Parathyroid adenoma (tissue), 2 donors: ENCODE data around the gene GABRA4.

ENCODE experiments used
- H2AFZ ChIP-seq: fragments of 300-600 bp; sonication (generic); one replicate; pipeline ENCODE4 v1.7.0; 2017; ENCODE audit warnings: antibody characterized with exemption, mild to moderate bottlenecking
- H3K27ac ChIP-seq: fragments of 300-600 bp; sonication (generic); one replicate; pipeline ENCODE4 v1.7.0; 2017
- H3K27me3 ChIP-seq: fragments of 300-600 bp; sonication (generic); one replicate; pipeline ENCODE4 v1.7.0; 2017; ENCODE audit warnings: low read length; ENCODE audit not compliant: control insufficient read depth, insufficient read depth
- H3K36me3 ChIP-seq: fragments of 300-600 bp; sonication (generic); one replicate; pipeline ENCODE4 v1.7.0; 2017; ENCODE audit warnings: low read length; ENCODE audit not compliant: control insufficient read depth, insufficient read depth
- H3K4me1 ChIP-seq: fragments of 300-600 bp; sonication (generic); one replicate; pipeline ENCODE4 v1.7.0; 2017; ENCODE audit warnings: control low read depth
- H3K4me2 ChIP-seq: fragments of 300-600 bp; sonication (generic); one replicate; pipeline ENCODE4 v1.7.0; 2017; ENCODE audit warnings: low read length
- H3K4me3 ChIP-seq: fragments of 300-600 bp; sonication (generic); one replicate; pipeline ENCODE4 v1.7.0; 2017; ENCODE audit warnings: low read depth, low read length
- H3K79me2 ChIP-seq: fragments of 300-600 bp; sonication (generic); one replicate; pipeline ENCODE4 v1.7.0; 2017; ENCODE audit warnings: control low read depth
- H3K9ac ChIP-seq: fragments of 300-600 bp; sonication (generic); one replicate; pipeline ENCODE4 v1.7.0; 2017; ENCODE audit warnings: mild to moderate bottlenecking
- H3K9me3 ChIP-seq: fragments of 300-600 bp; sonication (generic); one replicate; pipeline ENCODE4 v1.7.0; 2017; ENCODE audit warnings: low read length; ENCODE audit not compliant: control insufficient read depth
- CTCF ChIP-seq: fragments of 300-600 bp; sonication (generic); IDR thresholded peaks from one replicate; pipeline ENCODE4 v1.7.0; 2017; ENCODE audit warnings: antibody characterized with exemption, mild to moderate bottlenecking
- donor health status: primary hyperparathyroidism.

Gene GABRA4

GRCh38 chr4:46946919-46947536 lies 46.4 kb downstream of the GABRA4 start:
- Histone ChIP-seq H3K9ac (no peak overlapping the region), H2AFZ (no peak overlapping the region), H3K27ac (no peak overlapping the region), H3K27me3 (no peaks in the 10 kb centered on the region), H3K4me3 (no peak overlapping the region), H3K4me2 (no peak overlapping the region), H3K4me1 (no peaks in the 10 kb centered on the region), H3K79me2 (no peaks in the 10 kb centered on the region), H3K9me3 (no peaks in the 10 kb centered on the region), H3K36me3 (no peaks in the 10 kb centered on the region)
- TF ChIP-seq CTCF: no peak

GRCh38 chr4:46945062-46945461 lies 48.3 kb downstream of the GABRA4 start:
- Histone ChIP-seq H3K36me3 (no peaks in the 10 kb centered on the region), H3K4me1 (no peaks in the 10 kb centered on the region)

GRCh38 chr4:46944345-46944744 lies 49.0 kb downstream of the GABRA4 start:
- H3K9me3 ChIP-seq: no peaks in the 10 kb centered on the region
- no peak overlapping the region for H3K9ac ChIP-seq
- no peaks in the 10 kb centered on the region for H3K27me3 ChIP-seq
- H3K4me2 ChIP-seq: no peak overlapping the region
- H3K4me3 ChIP-seq: no peak overlapping the region
- H3K36me3 ChIP-seq: no peaks in the 10 kb centered on the region
- no peak overlapping the region for H3K27ac ChIP-seq
- no peak overlapping the region for H2AFZ ChIP-seq
- TF ChIP-seq CTCF: no peak
- H3K79me2 ChIP-seq: no peaks in the 10 kb centered on the region
- no peaks in the 10 kb centered on the region for H3K4me1 ChIP-seq

More at GRCh38 chr4:46945062-46945461, 48.3 kb downstream of the GABRA4 start:
- no peak overlapping the region for H3K4me2 ChIP-seq
- H3K9ac ChIP-seq: no peak overlapping the region
- TF ChIP-seq CTCF: no peak
- no peaks in the 10 kb centered on the region for H3K27me3 ChIP-seq
- no peaks in the 10 kb centered on the region for H3K79me2 ChIP-seq
- no peaks in the 10 kb centered on the region for H3K9me3 ChIP-seq
- no peak overlapping the region for H3K27ac ChIP-seq
- no peak overlapping the region for H3K4me3 ChIP-seq
- no peak overlapping the region for H2AFZ ChIP-seq

- H2AFZ ChIP-seq: no peak overlapping the region
- H3K27ac ChIP-seq: no peak overlapping the region
- H3K9me3 ChIP-seq: no peaks in the 10 kb centered on the region
- no peak overlapping the region for H3K4me3 ChIP-seq
- no peaks in the 10 kb centered on the region for H3K36me3 ChIP-seq
- H3K79me2 ChIP-seq: no peaks in the 10 kb centered on the region
- TF ChIP-seq CTCF: no peak
- no peaks in the 10 kb centered on the region for H3K27me3 ChIP-seq
- no peaks in the 10 kb centered on the region for H3K4me1 ChIP-seq
- no peak overlapping the region for H3K9ac ChIP-seq
- H3K4me2 ChIP-seq: no peak overlapping the region
Observed at GRCh38 chr4:46937493-46937892, 55.9 kb downstream of the GABRA4 start.

GRCh38 chr4:46934726-46935125 lies 58.7 kb downstream of the GABRA4 start:
- Histone ChIP-seq H3K27me3 (no peaks in the 10 kb centered on the region), H3K79me2 (no peaks in the 10 kb centered on the region), H3K9ac (no peak overlapping the region), H2AFZ (no peak overlapping the region), H3K27ac (no peak overlapping the region), H3K4me1 (no peaks in the 10 kb centered on the region), H3K36me3 (no peaks in the 10 kb centered on the region), H3K4me3 (no peak overlapping the region), H3K9me3 (no peaks in the 10 kb centered on the region), H3K4me2 (no peak overlapping the region)
- TF ChIP-seq CTCF: no peak
